AG10803 (cell line): ENCODE data around the gene GATAD1.

Experiments used
- DNase-seq: peaks from one replicate; pipeline ENCODE4 v3.0.0; 2010; ENCODE audit warnings: low read depth
- H3K4me3 ChIP-seq: 2 replicates; pipeline ENCODE4 v1.5.1; 2011; ENCODE audit warnings: mild to moderate bottlenecking, low read length, control low read depth
- TF ChIP-seq, protein P1 (sequence below): conservative IDR thresholded peaks from 2 replicates; pipeline ENCODE4 v1.5.1; 2011; ENCODE audit warnings: mild to moderate bottlenecking, low read length, control low read depth, inconsistent platforms

The GATAD1 gene

GRCh38 chr7:92447345-92448204 lies at the start of gene GATAD1:
Gene GATAD1, plus strand, starts transcription at chr7:92447482. Its CDS starts 248 bp downstream, at chr7:92447730.
- DNase-seq, result peak; percentile 89
- peak within 1 kb of the TSS; percentile 80 for H3K4me3 ChIP-seq

DNA sequence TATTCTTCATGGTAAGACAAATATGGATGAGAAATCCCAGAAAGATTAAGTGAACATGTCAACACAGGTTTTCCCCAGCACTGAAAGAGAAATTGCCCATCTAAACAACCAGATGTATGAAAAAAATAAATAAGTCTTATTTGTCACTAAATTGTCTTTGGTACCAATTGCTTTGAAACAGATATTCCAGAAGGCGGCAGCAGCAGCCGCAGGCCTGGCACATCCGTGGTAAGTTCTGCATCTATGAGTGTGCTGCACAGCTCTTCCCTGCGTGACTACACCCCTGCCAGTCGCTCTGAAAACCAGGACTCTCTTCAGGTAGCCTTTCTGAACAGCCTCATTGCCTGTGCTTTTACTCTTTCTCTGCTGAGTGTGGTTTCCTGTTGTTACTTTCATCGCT lies 49.7 kb upstream of the GATAD1 start:
- H3K4me3 ChIP-seq, result no peak overlapping the region
- TF ChIP-seq, protein P1, sequence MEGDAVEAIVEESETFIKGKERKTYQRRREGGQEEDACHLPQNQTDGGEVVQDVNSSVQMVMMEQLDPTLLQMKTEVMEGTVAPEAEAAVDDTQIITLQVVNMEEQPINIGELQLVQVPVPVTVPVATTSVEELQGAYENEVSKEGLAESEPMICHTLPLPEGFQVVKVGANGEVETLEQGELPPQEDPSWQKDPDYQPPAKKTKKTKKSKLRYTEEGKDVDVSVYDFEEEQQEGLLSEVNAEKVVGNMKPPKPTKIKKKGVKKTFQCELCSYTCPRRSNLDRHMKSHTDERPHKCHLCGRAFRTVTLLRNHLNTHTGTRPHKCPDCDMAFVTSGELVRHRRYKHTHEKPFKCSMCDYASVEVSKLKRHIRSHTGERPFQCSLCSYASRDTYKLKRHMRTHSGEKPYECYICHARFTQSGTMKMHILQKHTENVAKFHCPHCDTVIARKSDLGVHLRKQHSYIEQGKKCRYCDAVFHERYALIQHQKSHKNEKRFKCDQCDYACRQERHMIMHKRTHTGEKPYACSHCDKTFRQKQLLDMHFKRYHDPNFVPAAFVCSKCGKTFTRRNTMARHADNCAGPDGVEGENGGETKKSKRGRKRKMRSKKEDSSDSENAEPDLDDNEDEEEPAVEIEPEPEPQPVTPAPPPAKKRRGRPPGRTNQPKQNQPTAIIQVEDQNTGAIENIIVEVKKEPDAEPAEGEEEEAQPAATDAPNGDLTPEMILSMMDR, result no peak
- no peak for DNase-seq

More at GRCh38 chr7:92447345-92448204, at the start of gene GATAD1:
- TF ChIP-seq, protein P1, result 0 out of 2 replicates have a peak, but pooled peaks have one; percentile 92

DNA sequence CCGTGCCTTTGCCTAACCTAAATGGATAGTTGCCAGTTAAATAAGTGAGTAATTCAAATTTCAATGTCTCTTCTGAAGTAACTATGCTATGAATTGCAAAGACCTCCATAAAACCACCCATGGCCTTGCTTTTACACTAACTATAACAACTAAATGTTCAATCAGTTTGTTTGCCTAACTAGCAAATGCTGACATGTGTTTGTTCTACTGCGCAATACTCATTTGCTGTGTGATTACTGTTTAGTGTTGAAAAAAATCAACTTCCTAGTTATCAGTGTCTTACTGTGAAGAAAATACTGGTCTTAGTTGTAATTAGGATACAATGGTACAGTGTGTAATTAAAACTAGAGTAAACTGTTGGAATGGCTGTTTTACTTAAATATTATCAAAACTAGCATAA lies 47.3 kb upstream of the GATAD1 start:
- no peak overlapping the region for H3K4me3 ChIP-seq
- TF ChIP-seq, protein P1, result no peak
- no peak for DNase-seq

DNA sequence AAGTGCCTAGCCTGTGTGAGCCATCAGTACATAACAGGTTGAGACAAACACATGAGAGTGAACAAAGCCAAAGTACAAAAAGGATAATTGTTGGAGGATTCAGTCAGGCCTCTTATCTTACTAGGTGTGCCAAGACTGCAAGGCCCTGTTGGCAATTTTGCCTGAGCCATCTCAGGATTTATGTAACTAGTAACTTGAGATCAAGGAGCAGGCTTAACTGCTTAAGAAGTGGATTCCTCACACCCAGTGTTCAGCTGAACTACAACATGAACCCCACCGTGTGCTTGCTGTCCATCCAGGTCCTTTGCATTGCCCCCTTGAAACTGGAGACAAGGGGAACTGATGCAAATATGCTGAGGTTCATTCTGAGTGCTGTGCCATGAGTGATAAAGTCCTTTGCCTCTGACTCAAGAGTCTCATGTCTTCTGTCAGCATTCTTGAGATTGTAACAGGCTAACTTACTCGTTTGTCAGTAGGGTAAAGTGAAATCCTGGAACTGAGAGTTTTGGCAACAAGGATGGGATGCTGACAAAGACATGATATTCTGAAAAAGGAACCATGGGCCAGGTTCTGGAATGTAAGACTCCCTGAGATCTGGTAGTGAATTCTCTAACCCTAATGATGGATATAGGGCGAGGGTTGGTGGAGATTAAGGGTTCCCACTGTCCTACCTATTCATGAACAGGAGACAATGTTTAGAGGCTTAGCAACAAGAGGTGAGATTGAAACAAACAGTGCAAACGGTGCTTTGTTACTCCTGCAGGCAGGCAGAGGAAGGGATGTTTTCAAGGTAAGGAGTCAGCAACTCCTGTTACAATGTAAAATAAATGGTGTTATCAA lies 44.1 kb upstream of the GATAD1 start:
- TF ChIP-seq, protein P1, result no peak
- no peak overlapping the region for H3K4me3 ChIP-seq
- peak; percentile 50 for DNase-seq

GRCh38 chr7:92403760-92404074 lies 43.6 kb upstream of the GATAD1 start:
- DNase-seq, result no peak
- H3K4me3 ChIP-seq, result no peak overlapping the region
- TF ChIP-seq, protein P1, result no peak

- TF ChIP-seq, protein P1, result no peak
- DNase-seq, result no peak
- no peak overlapping the region for H3K4me3 ChIP-seq
These were observed 43.1 kb upstream of the GATAD1 start for GRCh38 chr7:92404170-92404614.
